ENCODE data around the gene MARVELD1.

- TF ChIP-seq POLR2A (IDR thresholded peaks at IDR 0.05): no peak
- TF ChIP-seq CTCF (IDR thresholded peaks at IDR 0.05): no peak
Observed at GRCh38 chr10:97734021-97734420, 20.5 kb downstream of the MARVELD1 start.

Measured in heart left ventricle (tissue), 13 donors.